Loucy (cell line): ENCODE measurements around the gene LAMB4.

Source experiments
- EZH2phosphoT487 ChIP-seq: fragments of 200-600 bp; IDR thresholded peaks from 2 replicates; pipeline ENCODE4 v1.6.1; 2018; ENCODE audit warnings: antibody characterized with exemption, mild to moderate bottlenecking, moderate library complexity, borderline replicate concordance
- TF ChIP-seq, protein P1 (sequence below): fragments of 200-600 bp; sonication (generic); conservative IDR thresholded peaks from 2 replicates; pipeline ENCODE4 v1.5.1; 2014; ENCODE audit warnings: mild to moderate bottlenecking, antibody characterized with exemption, low read length

DNA sequence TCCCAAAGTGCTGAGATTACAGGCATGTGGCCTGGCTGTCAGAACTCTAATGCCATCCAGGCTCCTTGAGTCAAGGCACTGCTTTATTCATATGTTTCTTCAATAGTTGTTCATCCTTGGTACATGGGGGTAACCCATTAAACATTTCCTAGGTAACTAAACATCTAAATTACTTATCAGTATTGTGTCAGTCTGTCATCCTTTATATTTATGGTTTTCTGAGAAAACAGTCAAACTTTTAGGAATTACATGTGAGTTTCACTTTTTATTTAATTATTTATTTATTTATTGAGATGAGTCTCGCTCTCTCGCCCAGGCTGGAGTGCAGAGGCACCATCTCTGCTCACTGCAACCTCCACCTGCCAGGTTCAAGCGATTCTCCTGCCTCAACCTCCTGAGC lies 81.7 kb downstream of the LAMB4 start:
- TF ChIP-seq EZH2phosphoT487 = no peak
- TF ChIP-seq, protein P1, sequence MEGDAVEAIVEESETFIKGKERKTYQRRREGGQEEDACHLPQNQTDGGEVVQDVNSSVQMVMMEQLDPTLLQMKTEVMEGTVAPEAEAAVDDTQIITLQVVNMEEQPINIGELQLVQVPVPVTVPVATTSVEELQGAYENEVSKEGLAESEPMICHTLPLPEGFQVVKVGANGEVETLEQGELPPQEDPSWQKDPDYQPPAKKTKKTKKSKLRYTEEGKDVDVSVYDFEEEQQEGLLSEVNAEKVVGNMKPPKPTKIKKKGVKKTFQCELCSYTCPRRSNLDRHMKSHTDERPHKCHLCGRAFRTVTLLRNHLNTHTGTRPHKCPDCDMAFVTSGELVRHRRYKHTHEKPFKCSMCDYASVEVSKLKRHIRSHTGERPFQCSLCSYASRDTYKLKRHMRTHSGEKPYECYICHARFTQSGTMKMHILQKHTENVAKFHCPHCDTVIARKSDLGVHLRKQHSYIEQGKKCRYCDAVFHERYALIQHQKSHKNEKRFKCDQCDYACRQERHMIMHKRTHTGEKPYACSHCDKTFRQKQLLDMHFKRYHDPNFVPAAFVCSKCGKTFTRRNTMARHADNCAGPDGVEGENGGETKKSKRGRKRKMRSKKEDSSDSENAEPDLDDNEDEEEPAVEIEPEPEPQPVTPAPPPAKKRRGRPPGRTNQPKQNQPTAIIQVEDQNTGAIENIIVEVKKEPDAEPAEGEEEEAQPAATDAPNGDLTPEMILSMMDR = no peak
